ENCODE results near the gene PTPRJ.

The PTPRJ gene

DNA sequence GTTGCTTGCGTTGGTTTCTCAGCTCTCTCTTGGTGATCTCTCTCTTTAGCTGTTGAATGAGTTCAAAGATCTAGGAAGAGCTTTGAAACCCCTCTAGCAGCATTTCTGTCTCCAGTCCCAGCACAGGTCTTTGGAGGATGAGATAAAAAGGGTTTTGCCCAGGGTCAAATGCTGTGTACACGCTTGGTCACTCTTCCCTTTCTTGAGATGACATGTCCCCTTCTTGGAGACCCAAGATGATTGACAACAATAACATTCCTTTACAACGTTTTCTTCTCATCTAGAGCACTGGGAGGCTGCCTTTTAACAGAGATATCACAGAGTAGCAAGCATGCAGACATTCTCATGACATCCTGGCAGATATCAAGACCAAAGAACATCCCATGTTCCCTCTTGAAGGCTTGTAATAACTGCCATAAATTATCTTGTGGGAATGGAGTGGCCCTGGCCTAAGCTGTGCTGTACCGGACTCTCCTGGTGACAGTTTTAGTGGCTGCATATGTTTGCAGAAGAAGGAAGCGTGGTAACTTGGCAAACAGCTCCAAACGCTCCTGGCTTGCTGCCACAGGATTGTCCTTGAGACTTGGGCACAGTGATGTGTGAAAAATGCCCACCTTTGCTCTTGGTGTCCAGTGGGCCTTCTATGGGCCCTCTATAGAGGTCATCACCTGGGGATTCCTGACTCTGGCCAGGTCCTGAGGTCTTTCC is 107.8 kb downstream of the PTPRJ start:
- DNase-seq, result no peak
- Mint-ChIP-seq H3K4me3 (no peak overlapping the region), H3K27ac (peak overlapping the region; percentile 23 to 53), H3K36me3 (ENCODE audit: insufficient read depth) (peaks cover 4% of the 10 kb centered on the region), H3K4me1 (ENCODE audit: low read depth in 2 of 2) (peaks cover 28 to 54% of the 10 kb centered on the region in 2 donors), H3K27me3 (no peaks in the 10 kb centered on the region), H3K9me3 (no peaks in the 10 kb centered on the region)
- ATAC-seq (replicated peaks), result no peak

DNA sequence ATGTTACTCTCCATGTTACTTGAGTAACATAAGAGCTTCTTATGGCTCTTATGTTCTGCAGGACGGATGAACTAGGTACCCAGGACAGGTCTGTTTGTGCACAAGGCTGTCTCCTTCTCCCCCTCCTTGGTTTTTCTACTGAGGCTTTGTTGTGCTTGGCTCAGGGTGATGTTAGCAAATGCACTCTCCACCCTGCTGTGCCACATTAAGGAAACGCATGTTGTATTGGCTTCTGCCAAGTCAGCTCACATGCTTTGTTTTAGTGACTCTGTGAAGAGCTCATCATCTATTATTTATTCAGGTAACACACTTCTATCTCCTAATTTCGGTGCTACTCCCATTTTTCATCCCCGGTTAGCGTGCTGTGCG is 108.3 kb downstream of the PTPRJ start:
- Mint-ChIP-seq H3K4me1 (ENCODE audit: low read depth in 2 of 2) (peaks cover 29 to 56% of the 10 kb centered on the region in 2 donors), H3K27me3 (no peaks in the 10 kb centered on the region), H3K4me3 (no peak overlapping the region), H3K27ac (peak overlapping the region in 1 of 2 donors; percentile 53), H3K9me3 (no peaks in the 10 kb centered on the region), H3K36me3 (ENCODE audit: insufficient read depth) (peaks cover 4% of the 10 kb centered on the region)
- DNase-seq, result no peak
- ATAC-seq (replicated peaks), result no peak

DNA sequence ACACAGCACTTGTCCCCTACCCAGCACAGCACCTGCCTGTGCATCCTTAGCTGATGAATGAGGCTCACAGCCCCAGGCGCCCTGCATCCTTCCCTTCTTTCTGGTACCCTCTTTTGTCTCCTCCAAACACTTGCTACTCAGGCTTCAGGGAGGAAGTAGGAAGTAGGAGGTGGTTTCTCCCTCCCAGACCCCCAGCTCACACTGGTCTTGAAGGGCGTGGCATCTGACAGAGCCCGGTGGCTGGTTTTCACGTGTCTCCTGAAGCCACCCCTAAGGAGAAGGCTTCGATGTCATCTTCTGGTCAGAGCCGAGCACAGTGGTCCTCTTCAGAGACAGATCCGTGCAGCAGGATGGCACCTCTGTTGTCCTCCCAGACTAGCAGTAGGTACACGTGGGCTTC is 109.8 kb downstream of the PTPRJ start:
- H3K4me3 Mint-ChIP-seq, result no peak overlapping the region
- H3K36me3 Mint-ChIP-seq (ENCODE audit: insufficient read depth), result peaks cover 6% of the 10 kb centered on the region
- no peak for ATAC-seq (replicated peaks)
- no peak for DNase-seq
- H3K27me3 Mint-ChIP-seq, result no peaks in the 10 kb centered on the region
- no peaks in the 10 kb centered on the region for H3K9me3 Mint-ChIP-seq
- peaks cover 42 to 68% of the 10 kb centered on the region in 2 donors for H3K4me1 Mint-ChIP-seq (ENCODE audit: low read depth in 2 of 2)
- peak overlapping the region; percentile 44 to 85 for H3K27ac Mint-ChIP-seq

DNA sequence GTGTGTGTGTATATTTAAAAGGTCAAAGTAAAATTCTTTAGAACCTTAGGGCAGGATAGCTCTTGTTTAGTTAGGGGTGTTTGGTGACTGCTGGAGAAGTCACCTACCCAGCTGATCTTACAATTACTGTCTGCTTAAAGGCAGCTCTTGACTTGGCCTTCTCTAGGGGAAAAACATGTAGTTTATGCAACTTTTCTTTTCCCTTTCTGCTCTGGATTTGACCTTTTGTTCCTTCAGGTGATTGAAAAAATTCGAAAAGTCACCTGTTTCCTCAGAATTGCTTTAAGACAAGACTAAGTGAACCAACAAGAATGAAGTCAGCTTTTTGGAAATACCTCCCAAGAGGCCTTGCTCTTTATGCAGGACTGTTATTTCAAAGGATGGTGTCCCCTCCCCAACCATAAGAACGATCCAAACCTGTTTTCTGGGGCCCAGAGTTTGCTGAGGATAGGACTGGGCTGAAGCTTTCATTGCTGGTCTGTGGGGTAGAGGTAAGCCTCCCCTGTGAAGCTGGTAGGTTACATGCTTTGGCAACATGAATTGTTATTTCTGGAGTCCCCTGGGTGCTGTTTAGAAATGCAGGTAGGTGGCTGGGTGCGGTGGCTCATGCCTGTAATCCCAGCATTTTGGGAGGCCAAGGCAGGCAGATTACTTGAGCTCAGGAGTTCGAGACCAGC is 111.2 kb downstream of the PTPRJ start:
- Mint-ChIP-seq H3K27me3 (no peaks in the 10 kb centered on the region), H3K4me1 (ENCODE audit: low read depth in 2 of 2) (peaks cover 47 to 74% of the 10 kb centered on the region in 2 donors), H3K36me3 (ENCODE audit: insufficient read depth) (peaks cover 5% of the 10 kb centered on the region), H3K27ac (peak overlapping the region in 1 of 2 donors; percentile 25), H3K4me3 (no peak overlapping the region), H3K9me3 (no peaks in the 10 kb centered on the region)
- DNase-seq (no peak), ATAC-seq (replicated peaks) (no peak)

DNA sequence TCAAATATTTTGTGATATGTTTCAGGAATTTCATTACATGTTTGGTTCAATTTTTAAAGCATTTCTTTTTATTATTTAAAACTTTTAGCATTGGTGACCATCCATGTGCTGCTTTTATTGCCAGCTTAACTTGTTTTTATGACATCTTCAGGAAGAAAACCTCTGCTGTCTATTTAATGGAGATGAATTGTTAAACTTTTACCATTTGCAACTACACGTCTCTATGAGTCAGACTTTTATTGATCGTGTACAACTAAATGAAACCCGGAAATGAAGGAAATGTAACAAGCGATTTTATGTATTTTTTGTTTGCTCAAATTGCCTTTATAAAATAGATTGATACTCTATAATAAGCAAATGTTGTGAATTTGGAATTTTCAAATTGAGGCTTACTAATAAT is 113.0 kb downstream of the PTPRJ start:
- H3K27me3 Mint-ChIP-seq, result no peaks in the 10 kb centered on the region
- H3K27ac Mint-ChIP-seq, result peak overlapping the region; percentile 62 to 81
- H3K4me3 Mint-ChIP-seq, result peak overlapping the region; percentile 56 to 63
- peaks cover 2% of the 10 kb centered on the region for H3K36me3 Mint-ChIP-seq (ENCODE audit: insufficient read depth)
- peaks cover 45 to 72% of the 10 kb centered on the region in 2 donors for H3K4me1 Mint-ChIP-seq (ENCODE audit: low read depth in 2 of 2)
- ATAC-seq (replicated peaks) (no peak), DNase-seq (no peak)
- no peaks in the 10 kb centered on the region for H3K9me3 Mint-ChIP-seq

DNA sequence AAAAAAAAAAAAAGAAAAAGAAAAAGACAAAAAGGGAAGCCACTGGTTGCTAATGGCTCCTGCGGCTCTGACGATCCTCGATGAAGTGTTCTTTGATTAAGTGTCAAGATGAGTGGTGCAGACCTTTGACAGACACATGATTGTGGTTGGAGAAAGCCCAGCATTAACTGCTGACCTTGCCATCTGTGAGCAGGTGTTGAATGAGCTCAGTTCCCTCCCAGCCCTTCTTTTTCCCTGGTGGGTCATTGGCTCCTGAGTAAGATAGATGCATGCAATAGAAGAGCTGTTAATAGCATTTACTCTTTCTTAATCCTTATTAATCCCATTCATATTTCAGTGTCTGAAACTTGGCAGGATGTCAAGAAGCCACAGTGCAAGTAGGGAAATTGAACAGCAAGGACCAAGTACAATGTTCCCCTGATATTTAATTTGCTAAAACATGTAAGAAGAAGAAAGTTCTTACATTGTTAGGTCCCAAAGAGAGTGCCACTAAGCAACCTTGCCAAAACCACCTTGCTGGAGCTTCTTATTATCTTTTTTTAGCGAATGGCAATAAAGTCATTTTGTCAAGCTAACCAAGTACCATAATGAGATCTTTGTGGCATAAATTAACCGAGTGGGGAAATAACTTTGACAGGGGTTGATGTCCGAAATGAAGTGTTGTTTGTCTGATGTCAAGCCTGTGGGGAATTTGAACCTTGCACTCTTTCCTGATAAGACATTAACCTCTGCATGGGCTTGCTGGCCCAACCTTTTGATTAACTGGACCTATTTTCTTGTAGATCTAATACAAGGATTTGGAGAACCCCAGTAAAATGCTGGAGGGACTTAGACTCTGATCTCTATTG is 113.7 kb downstream of the PTPRJ start:
- H3K36me3 Mint-ChIP-seq (ENCODE audit: insufficient read depth), result peaks cover 2% of the 10 kb centered on the region
- ATAC-seq (replicated peaks) (peak; percentile 65), DNase-seq (no peak)
- no peaks in the 10 kb centered on the region for H3K27me3 Mint-ChIP-seq
- H3K9me3 Mint-ChIP-seq, result no peaks in the 10 kb centered on the region
- peak overlapping the region; percentile 81 to 84 for H3K27ac Mint-ChIP-seq
- H3K4me3 Mint-ChIP-seq, result peak overlapping the region; percentile 56 to 63
- H3K4me1 Mint-ChIP-seq (ENCODE audit: low read depth in 2 of 2), result peaks cover 47 to 67% of the 10 kb centered on the region in 2 donors

DNA sequence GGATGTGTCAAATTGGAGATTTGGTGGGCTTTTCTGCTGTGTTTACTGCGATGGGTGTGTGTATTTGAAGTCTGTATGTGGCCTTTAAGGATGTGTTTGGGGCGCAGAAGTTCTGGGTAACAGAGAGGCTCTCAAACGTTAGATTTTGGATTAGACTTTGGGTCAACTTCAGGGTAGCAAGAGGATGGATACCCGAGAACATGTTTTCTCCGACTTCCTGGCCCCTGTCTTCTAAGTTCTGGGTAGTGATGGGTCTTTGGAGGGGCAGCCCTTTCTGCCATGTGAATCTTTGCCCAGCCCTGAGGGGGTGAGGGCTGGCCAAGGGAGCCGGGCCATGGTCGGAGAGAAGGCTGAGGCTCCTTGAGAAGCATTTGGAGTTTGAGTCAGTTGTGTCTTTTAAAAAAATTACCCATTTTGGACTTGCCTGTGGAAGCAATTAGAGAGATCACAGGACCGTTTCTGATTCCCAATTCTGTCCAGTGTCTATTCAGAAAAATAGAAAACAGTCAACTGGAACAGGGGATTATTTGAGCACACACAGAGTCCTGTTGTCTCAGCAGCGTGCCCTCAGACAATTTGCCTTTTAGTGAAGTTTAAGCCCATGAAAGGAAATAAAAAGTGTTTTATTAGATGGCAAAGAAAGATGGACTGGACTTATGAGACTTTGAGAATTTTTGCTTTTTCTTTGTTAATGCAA is 114.4 kb downstream of the PTPRJ start:
- Mint-ChIP-seq H3K36me3 (ENCODE audit: insufficient read depth) (peaks cover 2% of the 10 kb centered on the region), H3K9me3 (no peaks in the 10 kb centered on the region), H3K4me1 (ENCODE audit: low read depth in 2 of 2) (peaks cover 48 to 67% of the 10 kb centered on the region in 2 donors), H3K4me3 (peak overlapping the region in 1 of 2 donors; percentile 29), H3K27me3 (no peaks in the 10 kb centered on the region), H3K27ac (peak overlapping the region; percentile 81 to 84)
- no peak for DNase-seq
- no peak for ATAC-seq (replicated peaks)

DNA sequence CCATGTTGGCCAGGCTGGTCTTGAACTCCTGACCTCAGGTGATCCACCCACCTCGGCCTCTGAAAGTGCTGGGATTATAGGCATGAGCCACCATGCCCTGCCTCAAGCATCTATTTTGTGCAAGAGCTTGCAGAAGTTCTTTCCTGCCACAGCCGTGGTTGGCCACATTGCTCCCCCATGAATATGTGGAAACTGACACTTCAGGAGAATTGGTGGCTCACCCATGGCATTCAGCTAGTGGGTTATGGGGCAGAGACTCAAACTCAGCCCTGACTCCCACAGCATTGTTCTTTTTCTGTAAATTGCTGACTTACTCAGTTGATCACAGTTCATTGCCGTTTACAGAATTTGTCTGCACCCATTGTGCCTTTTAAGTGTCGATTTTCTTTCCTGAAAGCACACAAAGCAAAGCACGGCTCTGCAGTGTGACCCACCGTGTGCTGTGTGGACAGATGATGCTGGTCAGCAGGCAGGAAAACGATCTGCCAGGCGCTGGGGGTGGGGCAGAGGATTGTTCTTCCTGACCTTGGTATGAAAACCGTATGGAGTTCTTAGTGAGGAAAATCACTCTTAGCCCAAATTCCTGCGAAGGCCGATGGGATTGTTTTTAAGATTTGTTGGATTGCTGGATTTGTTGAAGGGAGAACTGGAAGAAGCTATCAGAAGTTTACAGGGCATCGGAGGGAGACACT is 115.6 kb downstream of the PTPRJ start:
- Mint-ChIP-seq H3K9me3 (no peaks in the 10 kb centered on the region), H3K27ac (no peak overlapping the region), H3K4me1 (ENCODE audit: low read depth in 2 of 2) (peaks cover 38 to 63% of the 10 kb centered on the region in 2 donors), H3K4me3 (no peak overlapping the region), H3K36me3 (ENCODE audit: insufficient read depth) (peaks cover 7% of the 10 kb centered on the region), H3K27me3 (no peaks in the 10 kb centered on the region)
- no peak for ATAC-seq (replicated peaks)
- no peak for DNase-seq

DNA sequence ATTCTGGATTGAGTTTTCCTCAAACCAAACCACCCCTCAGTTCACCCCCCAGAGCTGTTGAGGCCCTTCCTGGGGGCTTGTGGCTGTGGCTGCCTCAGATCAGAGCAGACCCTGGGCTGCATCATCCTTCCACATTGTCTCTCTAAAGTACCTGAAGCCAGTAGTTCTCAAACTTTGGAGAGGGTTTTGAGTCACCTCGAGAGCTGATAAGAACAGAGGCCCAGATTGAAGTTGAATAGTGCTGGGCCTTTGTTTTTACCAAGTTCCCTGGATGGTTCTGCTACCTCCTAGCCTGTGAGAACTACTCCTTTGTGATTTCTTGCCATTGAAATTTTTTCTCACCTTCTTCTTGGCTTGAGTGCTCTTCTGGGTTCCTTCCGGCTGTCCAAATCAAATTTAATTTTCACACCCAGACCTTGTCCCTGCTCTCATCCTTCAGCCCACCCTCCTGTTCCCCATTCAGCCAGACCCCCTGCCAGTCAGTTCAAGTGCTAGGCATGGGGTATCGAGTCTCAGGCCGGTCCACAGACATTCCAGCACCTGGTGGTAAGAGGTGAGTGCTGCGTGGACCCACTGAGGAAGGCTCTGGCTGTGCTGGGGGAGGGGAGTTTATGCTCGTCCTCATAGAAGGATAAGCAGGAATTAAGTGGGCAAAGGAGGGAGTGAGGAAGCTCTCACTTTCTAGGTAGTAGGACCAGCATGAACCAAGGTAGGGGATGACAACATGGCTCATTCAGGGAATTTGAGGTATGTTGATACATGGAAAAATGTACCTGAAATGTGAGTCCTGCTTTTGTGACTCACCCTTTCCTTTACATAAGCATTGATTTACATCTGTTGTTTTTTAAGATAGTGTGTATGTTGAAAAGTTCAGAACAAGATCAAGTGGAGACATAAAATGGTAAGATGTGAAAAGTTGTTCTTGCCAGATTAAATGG is 116.5 kb downstream of the PTPRJ start:
- H3K9me3 Mint-ChIP-seq, result no peaks in the 10 kb centered on the region
- H3K4me3 Mint-ChIP-seq, result no peak overlapping the region
- peaks cover 10% of the 10 kb centered on the region for H3K36me3 Mint-ChIP-seq (ENCODE audit: insufficient read depth)
- no peaks in the 10 kb centered on the region for H3K27me3 Mint-ChIP-seq
- ATAC-seq (replicated peaks) (no peak), DNase-seq (no peak)
- H3K27ac Mint-ChIP-seq, result peak overlapping the region in 1 of 2 donors; percentile 75
- peaks cover 35 to 60% of the 10 kb centered on the region in 2 donors for H3K4me1 Mint-ChIP-seq (ENCODE audit: low read depth in 2 of 2)

DNA sequence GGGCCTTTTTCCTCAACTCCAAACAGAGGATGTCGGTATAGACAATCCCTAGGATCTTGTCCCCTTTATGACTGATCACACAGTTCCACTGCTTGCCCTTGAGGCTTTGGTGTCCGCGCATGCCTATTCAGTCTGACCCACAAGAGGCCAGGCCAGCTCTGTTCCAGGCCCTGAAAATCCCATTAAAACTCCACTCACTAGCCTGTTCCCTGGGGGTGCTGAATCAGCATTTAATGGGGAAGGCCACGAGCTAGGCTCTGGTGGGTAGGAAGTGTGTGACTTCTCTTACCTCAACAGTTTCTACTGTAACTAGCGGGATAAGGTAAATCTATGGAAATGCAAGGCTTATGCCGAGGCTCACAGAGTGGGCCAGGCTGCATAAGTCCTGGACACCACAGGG is 117.7 kb downstream of the PTPRJ start:
- no peak for DNase-seq
- peaks cover 11% of the 10 kb centered on the region for H3K36me3 Mint-ChIP-seq (ENCODE audit: insufficient read depth)
- peaks cover 40 to 64% of the 10 kb centered on the region in 2 donors for H3K4me1 Mint-ChIP-seq (ENCODE audit: low read depth in 2 of 2)
- no peak overlapping the region for H3K27ac Mint-ChIP-seq
- H3K9me3 Mint-ChIP-seq, result no peaks in the 10 kb centered on the region
- no peaks in the 10 kb centered on the region for H3K27me3 Mint-ChIP-seq
- H3K4me3 Mint-ChIP-seq, result no peak overlapping the region
- no peak for ATAC-seq (replicated peaks)

DNA sequence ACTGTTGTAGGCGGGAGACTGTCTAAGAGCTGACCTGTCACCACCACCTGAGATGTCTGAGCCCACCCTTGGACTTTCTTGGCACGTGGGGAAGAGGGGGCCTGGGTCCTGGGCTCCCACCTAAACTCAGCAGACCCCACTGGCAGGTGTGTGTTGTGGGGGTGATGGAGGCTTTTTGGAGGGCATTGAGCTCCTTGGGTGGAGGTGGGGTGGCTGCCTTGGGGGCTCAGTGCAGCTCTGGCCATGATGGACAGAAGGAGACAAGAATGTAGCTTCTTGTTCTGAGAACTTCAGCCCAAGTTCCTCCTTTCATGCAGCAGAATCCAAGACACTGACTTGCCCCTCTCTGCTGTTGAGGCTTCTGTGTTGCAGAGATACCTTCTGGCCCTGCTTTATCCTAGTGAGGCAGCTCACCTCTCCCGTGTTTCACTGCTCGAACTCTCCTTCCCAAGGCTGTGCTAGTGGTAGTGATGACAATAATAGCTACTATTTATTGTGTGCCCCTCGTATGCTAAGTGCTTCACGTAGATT is 119.6 kb downstream of the PTPRJ start:
- DNase-seq (no peak), ATAC-seq (replicated peaks) (no peak)
- Mint-ChIP-seq H3K27ac (peak overlapping the region; percentile 46 to 68), H3K36me3 (ENCODE audit: insufficient read depth) (peaks cover 8% of the 10 kb centered on the region), H3K4me1 (ENCODE audit: low read depth in 2 of 2) (peaks cover 32 to 46% of the 10 kb centered on the region in 2 donors), H3K9me3 (no peaks in the 10 kb centered on the region), H3K27me3 (no peaks in the 10 kb centered on the region), H3K4me3 (no peak overlapping the region)

Data from effector memory CD8-positive, alpha-beta T cell (primary cell).